ENCODE results near the gene ANKRD11.
"Not testable (repeated sequence)": the region's sequence is repeated elsewhere in the genome, so short reads cannot be mapped to it uniquely, and the experiment has no call there.

The ANKRD11 gene

GRCh38 chr16:89331371-89332109 is 158.8 kb downstream of the ANKRD11 start:
- no peak for DNase-seq (ENCODE audit: low spot score)

GRCh38 chr16:89330177-89330856 is 160.0 kb downstream of the ANKRD11 start:
- no peak for DNase-seq (ENCODE audit: low spot score)

- DNase-seq (ENCODE audit: low spot score), result not testable (repeated sequence)
These were observed 160.6 kb downstream of the ANKRD11 start for GRCh38 chr16:89329830-89330176.

GRCh38 chr16:89328412-89329400 is 161.7 kb downstream of the ANKRD11 start:
- DNase-seq (ENCODE audit: low spot score), result not testable (repeated sequence)

- DNase-seq (ENCODE audit: low spot score), result no peak
These were observed 163.6 kb downstream of the ANKRD11 start for GRCh38 chr16:89326721-89327120.

GRCh38 chr16:89325861-89326471 is 164.4 kb downstream of the ANKRD11 start:
- DNase-seq (ENCODE audit: low spot score), result peak; percentile 42

- no peak for DNase-seq (ENCODE audit: low spot score)
These were observed 166.0 kb downstream of the ANKRD11 start for GRCh38 chr16:89324056-89325010.

GRCh38 chr16:89323120-89323960 is 167.0 kb downstream of the ANKRD11 start:
- DNase-seq (ENCODE audit: low spot score), result no peak

- DNase-seq (ENCODE audit: low spot score), result peak; percentile 51
These were observed 167.8 kb downstream of the ANKRD11 start for GRCh38 chr16:89322321-89323119.

GRCh38 chr16:89320782-89321501 is 169.4 kb downstream of the ANKRD11 start:
- peak; percentile 60 for DNase-seq (ENCODE audit: low spot score)

- no peak for DNase-seq (ENCODE audit: low spot score)
These were observed 170.2 kb downstream of the ANKRD11 start for GRCh38 chr16:89319886-89320781.

- DNase-seq (ENCODE audit: low spot score), result no peak
These were observed 170.8 kb downstream of the ANKRD11 start for GRCh38 chr16:89319631-89319885.

- DNase-seq (ENCODE audit: low spot score), result no peak
These were observed 171.3 kb downstream of the ANKRD11 start for GRCh38 chr16:89318871-89319630.

GRCh38 chr16:89318430-89318758 is 172.0 kb downstream of the ANKRD11 start:
- no peak for DNase-seq (ENCODE audit: low spot score)

- DNase-seq (ENCODE audit: low spot score), result no peak
These were observed 172.5 kb downstream of the ANKRD11 start for GRCh38 chr16:89317729-89318429.

GRCh38 chr16:89317101-89317671 is 173.2 kb downstream of the ANKRD11 start:
- DNase-seq (ENCODE audit: low spot score), result no peak
